ENCODE data around the gene MBD2.

MBD2 gene

DNA sequence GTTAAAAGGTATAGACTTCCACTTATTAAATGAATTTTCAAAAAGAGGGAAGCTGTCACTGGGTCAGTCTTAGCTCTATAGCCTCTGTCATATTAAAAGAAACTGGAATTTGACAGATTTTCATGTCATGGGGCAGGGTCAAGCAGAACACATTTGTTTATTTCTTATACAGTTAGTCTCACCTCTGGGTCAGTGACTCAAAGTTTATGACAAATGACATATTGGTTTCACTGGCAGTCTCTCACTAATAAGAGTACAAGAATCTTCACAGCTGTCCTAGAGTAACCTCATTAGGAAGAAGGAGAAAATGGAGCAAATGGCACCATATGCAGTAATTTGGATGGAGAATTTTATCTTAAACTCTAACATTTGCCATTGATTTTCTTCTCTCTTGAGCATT, 63.2 kb downstream of the MBD2 start:
- FAIRE-seq (peak; percentile 5), DNase-seq (ENCODE audit: insufficient read length) (no peak)
- TF ChIP-seq POLR2AphosphoS5 (IDR thresholded peaks at IDR 0.05; ENCODE audit: low read depth, low read length) (no peak), POLR2A (IDR thresholded peaks at IDR 0.05; ENCODE audit: low read depth, low read length) (no peak), TAF1 (IDR thresholded peaks at IDR 0.05; ENCODE audit: borderline replicate concordance, low read depth, low read length) (no peak)

GRCh38 chr18:54159906-54160305, 64.6 kb downstream of the MBD2 start:
- FAIRE-seq (no peak), DNase-seq (ENCODE audit: insufficient read length) (no peak)
- TF ChIP-seq POLR2A (IDR thresholded peaks at IDR 0.05; ENCODE audit: low read depth, low read length) (no peak), POLR2AphosphoS5 (IDR thresholded peaks at IDR 0.05; ENCODE audit: low read depth, low read length) (no peak), TAF1 (IDR thresholded peaks at IDR 0.05; ENCODE audit: borderline replicate concordance, low read depth, low read length) (no peak)

DNA sequence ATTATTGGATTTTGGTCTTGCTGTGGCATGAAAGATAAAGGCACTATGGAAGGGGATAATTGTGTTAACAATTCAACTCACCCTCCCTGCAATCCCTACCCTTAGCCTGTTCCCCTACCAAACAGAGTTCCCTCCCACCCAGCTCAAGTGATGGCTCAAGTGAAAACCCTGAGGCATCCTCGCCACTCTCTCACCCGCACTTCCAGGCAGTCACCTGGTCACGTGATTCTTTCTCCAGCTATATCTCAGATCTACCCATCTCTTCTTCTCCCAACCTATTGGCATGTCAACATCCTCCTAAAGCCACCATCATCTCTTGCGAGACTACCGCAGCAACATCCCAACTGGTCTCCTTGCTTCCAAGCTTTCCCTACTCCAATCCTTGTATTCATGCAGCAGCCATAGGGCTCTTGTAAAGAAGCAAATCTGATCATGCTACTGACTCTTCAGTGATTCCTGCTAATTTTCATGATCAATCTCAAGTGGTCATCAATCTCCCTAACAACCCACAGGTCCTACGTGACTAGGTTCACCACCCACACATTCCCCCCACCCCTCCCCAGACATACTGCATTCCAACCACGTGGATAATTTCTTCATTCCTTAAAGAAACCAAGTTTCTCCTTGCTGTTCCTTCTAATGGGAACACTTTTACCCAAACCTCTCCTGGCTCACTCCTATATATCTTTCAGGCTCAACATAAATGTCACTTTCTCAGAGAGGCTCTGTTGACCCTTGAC, 66.7 kb downstream of the MBD2 start:
- no peak for DNase-seq (ENCODE audit: insufficient read length)
- no peak for FAIRE-seq
- TF ChIP-seq POLR2AphosphoS5 (IDR thresholded peaks at IDR 0.05; ENCODE audit: low read depth, low read length) (no peak), POLR2A (IDR thresholded peaks at IDR 0.05; ENCODE audit: low read depth, low read length) (no peak), TAF1 (IDR thresholded peaks at IDR 0.05; ENCODE audit: borderline replicate concordance, low read depth, low read length) (no peak)

DNA sequence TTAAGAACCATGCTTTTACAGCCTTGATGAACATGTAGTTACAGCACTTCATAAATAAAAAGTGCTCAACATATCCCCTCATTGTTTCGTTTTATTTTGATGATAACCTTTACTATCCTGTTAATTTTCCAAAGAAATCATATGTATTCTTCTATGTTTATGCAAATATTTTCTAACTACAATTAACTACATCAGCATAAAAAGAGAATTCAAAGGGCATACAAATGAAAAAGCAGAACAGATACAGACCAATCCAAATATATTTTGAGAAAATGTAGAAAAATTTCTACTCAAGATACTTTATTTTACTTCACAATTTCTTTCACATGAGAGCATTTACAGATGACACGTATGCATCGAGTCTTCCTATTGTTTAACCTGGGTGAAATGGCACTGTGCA, 69.1 kb downstream of the MBD2 start:
- no peak for FAIRE-seq
- TF ChIP-seq TAF1 (IDR thresholded peaks at IDR 0.05; ENCODE audit: borderline replicate concordance, low read depth, low read length) (no peak), POLR2A (IDR thresholded peaks at IDR 0.05; ENCODE audit: low read depth, low read length) (no peak), POLR2AphosphoS5 (IDR thresholded peaks at IDR 0.05; ENCODE audit: low read depth, low read length) (no peak)

DNA sequence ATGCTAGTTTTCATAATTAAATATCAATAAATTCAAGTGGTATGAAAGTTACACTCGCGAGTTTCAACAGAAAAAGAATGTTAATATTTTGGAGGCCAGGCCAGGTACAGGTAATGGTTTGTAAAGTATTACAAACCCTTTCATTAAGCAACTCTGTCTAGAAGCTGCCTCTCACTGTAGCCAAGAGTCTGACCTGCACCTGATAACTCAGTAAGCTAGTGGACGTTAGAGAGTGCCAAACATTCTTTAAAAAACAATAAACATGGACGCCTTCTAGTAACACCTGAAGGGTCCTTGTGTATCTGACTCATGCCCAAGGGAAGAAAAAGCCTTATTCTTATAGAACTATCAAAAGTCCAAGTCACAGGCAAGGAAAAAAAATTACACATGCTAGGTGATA, 70.2 kb downstream of the MBD2 start:
- TF ChIP-seq POLR2AphosphoS5 (IDR thresholded peaks at IDR 0.05; ENCODE audit: low read depth, low read length) (no peak), TAF1 (IDR thresholded peaks at IDR 0.05; ENCODE audit: borderline replicate concordance, low read depth, low read length) (no peak), POLR2A (IDR thresholded peaks at IDR 0.05; ENCODE audit: low read depth, low read length) (no peak)
- DNase-seq (ENCODE audit: insufficient read length): no peak
- no peak for FAIRE-seq

More for the DNA sequence above, 69.1 kb downstream of the MBD2 start:
- DNase-seq (ENCODE audit: insufficient read length): no peak

DNA sequence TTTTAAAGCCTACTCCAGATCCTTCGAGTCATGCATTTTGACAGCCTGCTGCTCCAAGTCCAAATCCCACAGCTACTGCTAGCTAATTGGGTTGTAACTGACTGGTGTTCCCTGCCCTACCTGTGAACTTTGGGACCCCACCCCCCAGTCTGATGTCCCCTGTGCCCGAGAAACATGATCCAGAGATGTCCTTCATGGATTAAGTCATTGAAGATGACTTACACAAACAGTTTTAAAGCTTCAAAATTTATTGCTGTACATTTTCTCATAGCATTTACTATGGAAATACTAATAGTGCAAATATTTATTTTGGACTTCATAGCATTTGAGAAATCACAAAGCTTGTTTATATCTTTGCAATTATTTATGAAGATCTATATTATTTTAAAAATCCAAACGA, 73.1 kb downstream of the MBD2 start:
- DNase-seq (ENCODE audit: insufficient read length) (no peak), FAIRE-seq (no peak)

GRCh38 chr18:54150226-54150625, 74.2 kb downstream of the MBD2 start:
- no peak for FAIRE-seq
- TF ChIP-seq POLR2AphosphoS5 (IDR thresholded peaks at IDR 0.05; ENCODE audit: low read depth, low read length) (no peak), TAF1 (IDR thresholded peaks at IDR 0.05; ENCODE audit: borderline replicate concordance, low read depth, low read length) (no peak), POLR2A (IDR thresholded peaks at IDR 0.05; ENCODE audit: low read depth, low read length) (no peak)
- DNase-seq (ENCODE audit: insufficient read length): no peak

More for the DNA sequence above, 73.1 kb downstream of the MBD2 start:
- TF ChIP-seq TAF1 (IDR thresholded peaks at IDR 0.05; ENCODE audit: borderline replicate concordance, low read depth, low read length) (no peak), POLR2AphosphoS5 (IDR thresholded peaks at IDR 0.05; ENCODE audit: low read depth, low read length) (no peak), POLR2A (IDR thresholded peaks at IDR 0.05; ENCODE audit: low read depth, low read length) (no peak)

GRCh38 chr18:54149078-54149697, 75.3 kb downstream of the MBD2 start:
- TF ChIP-seq TAF1 (IDR thresholded peaks at IDR 0.05; ENCODE audit: borderline replicate concordance, low read depth, low read length) (no peak), POLR2AphosphoS5 (IDR thresholded peaks at IDR 0.05; ENCODE audit: low read depth, low read length) (no peak), POLR2A (IDR thresholded peaks at IDR 0.05; ENCODE audit: low read depth, low read length) (no peak)
- FAIRE-seq: peak; percentile 60
- DNase-seq (ENCODE audit: insufficient read length): no peak

- TF ChIP-seq POLR2AphosphoS5 (IDR thresholded peaks at IDR 0.05; ENCODE audit: low read depth, low read length) (no peak), POLR2A (IDR thresholded peaks at IDR 0.05; ENCODE audit: low read depth, low read length) (no peak), TAF1 (IDR thresholded peaks at IDR 0.05; ENCODE audit: borderline replicate concordance, low read depth, low read length) (no peak)
- DNase-seq (ENCODE audit: insufficient read length): no peak
- FAIRE-seq: peak; percentile 9
Measured at GRCh38 chr18:54148678-54149077, 75.8 kb downstream of the MBD2 start.

DNA sequence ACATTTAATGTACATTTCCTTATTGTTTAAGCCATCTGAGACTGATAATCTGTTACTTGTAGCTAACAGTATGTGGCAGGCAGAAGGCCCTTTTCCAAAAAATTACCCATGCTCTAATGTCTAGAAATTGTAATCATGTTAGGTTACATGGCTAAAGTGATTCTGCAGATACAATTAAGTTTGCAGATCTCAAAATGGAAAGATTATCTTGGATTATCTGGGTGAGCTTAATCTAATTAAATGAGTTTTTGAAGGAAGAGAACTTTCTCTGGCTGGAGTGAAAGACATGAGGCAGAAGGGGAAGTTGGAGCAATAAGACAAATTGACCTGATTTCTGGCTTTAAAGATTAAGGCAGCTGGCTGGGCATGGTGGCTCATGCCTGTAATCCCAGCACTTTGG, 76.3 kb downstream of the MBD2 start:
- TF ChIP-seq POLR2AphosphoS5 (IDR thresholded peaks at IDR 0.05; ENCODE audit: low read depth, low read length) (no peak), TAF1 (IDR thresholded peaks at IDR 0.05; ENCODE audit: borderline replicate concordance, low read depth, low read length) (no peak), POLR2A (IDR thresholded peaks at IDR 0.05; ENCODE audit: low read depth, low read length) (no peak)
- DNase-seq (ENCODE audit: insufficient read length) (no peak), FAIRE-seq (no peak)

GRCh38 chr18:54147439-54147838, 77.0 kb downstream of the MBD2 start:
- no peak for TF ChIP-seq POLR2A (IDR thresholded peaks at IDR 0.05; ENCODE audit: low read depth, low read length)
- TF ChIP-seq TAF1 (IDR thresholded peaks at IDR 0.05; ENCODE audit: borderline replicate concordance, low read depth, low read length): no peak
- TF ChIP-seq POLR2AphosphoS5 (IDR thresholded peaks at IDR 0.05; ENCODE audit: low read depth, low read length): peak; percentile 42; the same call in 1 of the 2 replicates
- peak; percentile 20 for DNase-seq (ENCODE audit: insufficient read length)
- peak; percentile 68 for FAIRE-seq

Data from GM12892 (cell line).